Upper lobe of right lung (tissue), 1 donor: ENCODE data around the gene FOXK2. TPM values are rescaled to one million over a fixed set of nuclear protein-coding genes. Genes with fewer than 3 reads are reported as not detected.

Source experiments
- ATAC-seq: fragments of 200-7000 bp; cut with Tn5 transposase; one replicate; pipeline ENCODE4 v1.9.1; 2020; ENCODE audit warnings: mild to moderate bottlenecking, moderate library complexity
- DNase-seq: peaks from one replicate; pipeline ENCODE4 v3.0.0-alpha.2; 2020
- H3K27ac ChIP-seq: fragments of 200-600 bp; one replicate; pipeline ENCODE4 v1.8.0; 2022
- H3K27me3 ChIP-seq: fragments of 200-600 bp; one replicate; pipeline ENCODE4 v1.8.0; 2022; ENCODE audit warnings: mild to moderate bottlenecking
- H3K36me3 ChIP-seq: fragments of 200-600 bp; one replicate; pipeline ENCODE4 v1.8.0; 2022
- H3K4me1 ChIP-seq: fragments of 200-600 bp; one replicate; pipeline ENCODE4 v1.8.0; 2022
- H3K4me3 ChIP-seq: fragments of 200-600 bp; one replicate; pipeline ENCODE4 v1.8.0; 2022; ENCODE audit warnings: mild to moderate bottlenecking
- H3K9me3 ChIP-seq: fragments of 200-600 bp; one replicate; pipeline ENCODE4 v1.8.0; 2022
- intact Hi-C: fragments of 100-400 bp; cut with DNase I; formaldehyde crosslinking; loops from one replicate; pipeline ENCODE4 v1.11.0; 2022
- total RNA-seq: library from RNA; stranded (reverse); fragmentation: NEBNext Ultra II Directional; extraction: Animal tissue kit (Norgen Biotek cat#: 25700); gene quantifications from one replicate; pipeline ENCODE4 v1.2.1, GENCODE V29; 2021
- TF ChIP-seq, protein P1 (sequence below): fragments of 200-600 bp; IDR thresholded peaks from one replicate; pipeline ENCODE4 v1.8.0; 2022; ENCODE audit warnings: antibody characterized with exemption
- donor health status: DM: no; HTN: yes; CAD: no; lungs with severe emphysema.

The FOXK2 gene
- total RNA-seq, 1 donor from 2014 or later, result 62.4 TPM

- intact Hi-C loops, result no loop called here
- peaks cover 70% of the 10 kb centered on the region for H3K36me3 ChIP-seq
- H3K27ac ChIP-seq, result no peak overlapping the region
- ATAC-seq, result no peak
- peaks cover 26% of the 10 kb centered on the region for H3K4me1 ChIP-seq
- TF ChIP-seq, protein P1, sequence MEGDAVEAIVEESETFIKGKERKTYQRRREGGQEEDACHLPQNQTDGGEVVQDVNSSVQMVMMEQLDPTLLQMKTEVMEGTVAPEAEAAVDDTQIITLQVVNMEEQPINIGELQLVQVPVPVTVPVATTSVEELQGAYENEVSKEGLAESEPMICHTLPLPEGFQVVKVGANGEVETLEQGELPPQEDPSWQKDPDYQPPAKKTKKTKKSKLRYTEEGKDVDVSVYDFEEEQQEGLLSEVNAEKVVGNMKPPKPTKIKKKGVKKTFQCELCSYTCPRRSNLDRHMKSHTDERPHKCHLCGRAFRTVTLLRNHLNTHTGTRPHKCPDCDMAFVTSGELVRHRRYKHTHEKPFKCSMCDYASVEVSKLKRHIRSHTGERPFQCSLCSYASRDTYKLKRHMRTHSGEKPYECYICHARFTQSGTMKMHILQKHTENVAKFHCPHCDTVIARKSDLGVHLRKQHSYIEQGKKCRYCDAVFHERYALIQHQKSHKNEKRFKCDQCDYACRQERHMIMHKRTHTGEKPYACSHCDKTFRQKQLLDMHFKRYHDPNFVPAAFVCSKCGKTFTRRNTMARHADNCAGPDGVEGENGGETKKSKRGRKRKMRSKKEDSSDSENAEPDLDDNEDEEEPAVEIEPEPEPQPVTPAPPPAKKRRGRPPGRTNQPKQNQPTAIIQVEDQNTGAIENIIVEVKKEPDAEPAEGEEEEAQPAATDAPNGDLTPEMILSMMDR, result no peak
- DNase-seq, result no peak
- H3K27me3 ChIP-seq, result no peaks in the 10 kb centered on the region
- H3K4me3 ChIP-seq, result no peak overlapping the region
- H3K9me3 ChIP-seq, result no peaks in the 10 kb centered on the region
These were observed 79.0 kb downstream of the FOXK2 start for GRCh38 chr17:82598256-82599119.

GRCh38 chr17:82599674-82600661 is 80.4 kb downstream of the FOXK2 start:
- DNase-seq (no peak), ATAC-seq (no peak)
- intact Hi-C loops, result no loop called here
- peaks cover 69% of the 10 kb centered on the region for H3K36me3 ChIP-seq
- H3K4me1 ChIP-seq, result peaks cover 25% of the 10 kb centered on the region
- H3K27ac ChIP-seq, result no peak overlapping the region
- no peak overlapping the region for H3K4me3 ChIP-seq
- no peaks in the 10 kb centered on the region for H3K27me3 ChIP-seq
- TF ChIP-seq, protein P1, result no peak
- H3K9me3 ChIP-seq, result no peaks in the 10 kb centered on the region

DNA sequence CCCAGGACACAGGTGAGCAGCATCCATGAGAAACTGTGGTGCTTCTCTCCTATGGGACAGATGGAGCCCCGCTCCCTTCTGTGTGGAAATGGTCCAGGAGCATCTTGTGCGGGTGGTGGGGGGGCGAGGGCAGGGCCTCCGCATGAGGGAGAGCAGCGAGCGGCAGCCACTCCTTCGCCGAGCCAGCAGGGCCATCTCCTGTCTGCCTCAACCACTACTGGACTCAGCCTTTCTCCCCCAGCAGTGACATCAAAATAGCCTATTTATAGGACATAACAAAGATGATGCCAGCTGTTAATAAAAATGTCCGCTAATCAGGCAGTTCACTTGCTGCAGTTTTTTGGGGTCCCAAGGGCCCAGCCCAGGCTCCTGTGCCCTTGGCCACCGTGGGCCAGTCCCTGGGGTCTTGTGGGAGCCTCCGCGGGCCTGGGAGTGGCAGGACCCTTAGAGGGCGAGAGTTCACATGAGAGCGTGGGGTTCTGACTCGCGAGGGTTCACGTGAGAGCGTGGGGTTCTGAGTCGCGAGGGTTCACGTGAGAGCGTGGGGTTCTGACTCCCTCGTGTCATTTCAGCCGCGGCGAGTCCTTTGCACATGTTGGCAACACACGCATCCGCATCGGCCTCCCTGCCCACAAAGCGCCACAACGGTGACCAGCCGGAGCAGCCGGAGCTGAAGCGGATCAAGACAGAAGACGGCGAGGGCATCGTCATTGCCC is 81.4 kb downstream of the FOXK2 start:
- intact Hi-C loops, result no loop called here

DNA sequence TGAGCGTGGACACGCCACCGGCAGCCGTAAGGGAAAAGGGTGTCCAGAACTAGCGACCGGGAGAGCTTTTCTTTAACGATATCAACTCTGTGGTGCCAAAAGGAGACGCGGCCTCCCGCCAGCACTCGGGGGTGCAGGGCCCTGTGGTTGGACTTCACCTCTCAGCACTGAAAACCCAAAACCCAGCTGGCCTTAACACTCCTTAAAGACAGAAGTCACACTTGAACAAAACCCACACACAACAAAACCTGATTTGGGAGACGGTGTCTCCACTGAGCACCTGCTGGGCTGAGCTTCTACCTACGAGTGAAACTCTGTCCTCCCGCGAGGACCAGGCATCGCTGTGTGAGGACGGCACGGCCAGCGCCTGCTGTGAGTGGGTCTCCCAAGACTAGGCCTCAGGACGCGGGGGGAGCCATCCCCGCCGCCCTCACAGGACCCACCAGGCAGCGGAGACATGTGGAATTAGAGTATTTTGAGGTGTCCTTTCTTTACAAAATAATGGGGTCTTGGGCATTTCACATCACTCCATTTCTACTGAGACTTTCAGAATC is 82.0 kb downstream of the FOXK2 start:
- H3K4me1 ChIP-seq, result peaks cover 30% of the 10 kb centered on the region
- DNase-seq (no peak), ATAC-seq (no peak)
- no peaks in the 10 kb centered on the region for H3K9me3 ChIP-seq
- no peaks in the 10 kb centered on the region for H3K27me3 ChIP-seq
- H3K36me3 ChIP-seq, result peaks cover 62% of the 10 kb centered on the region
- H3K27ac ChIP-seq, result no peak overlapping the region
- H3K4me3 ChIP-seq, result no peak overlapping the region
- intact Hi-C loops, result no loop called here
- TF ChIP-seq, protein P1, result no peak

More for the DNA sequence above, 81.4 kb downstream of the FOXK2 start:
- H3K27ac ChIP-seq, result no peak overlapping the region
- H3K4me3 ChIP-seq, result no peak overlapping the region
- H3K9me3 ChIP-seq, result no peaks in the 10 kb centered on the region
- no peaks in the 10 kb centered on the region for H3K27me3 ChIP-seq
- TF ChIP-seq, protein P1, result no peak
- DNase-seq (no peak), ATAC-seq (no peak)
- H3K36me3 ChIP-seq, result peaks cover 67% of the 10 kb centered on the region
- peaks cover 30% of the 10 kb centered on the region for H3K4me1 ChIP-seq

- no peaks in the 10 kb centered on the region for H3K9me3 ChIP-seq
- DNase-seq (no peak), ATAC-seq (no peak)
- H3K27ac ChIP-seq, result peak overlapping the region; percentile 52
- H3K36me3 ChIP-seq, result peaks cover 53% of the 10 kb centered on the region
- TF ChIP-seq, protein P1, result no peak
- no peaks in the 10 kb centered on the region for H3K27me3 ChIP-seq
- H3K4me1 ChIP-seq, result peaks cover 30% of the 10 kb centered on the region
- intact Hi-C loops, result no loop called here
- H3K4me3 ChIP-seq, result no peak overlapping the region
These were observed 83.0 kb downstream of the FOXK2 start for GRCh38 chr17:82602487-82602886.
